SK-N-SH treated with all-trans-retinoic acid at 6 μM for 48 hours (cell line): ENCODE measurements around the gene NMUR2.

ENCODE experiments used
- ATAC-seq: fragments of 200-7000 bp; cut with Tn5 transposase; 3 replicates; pipeline ENCODE4 v1.9.1; 2020; ENCODE audit warnings: mild to moderate bottlenecking, moderate library complexity
- BACH2 ChIP-seq: fragments of 250-450 bp; sonication (Bioruptor Pico); IDR thresholded peaks from 2 replicates; pipeline ENCODE4 v1.9.0; 2021; ENCODE audit warnings: mild to moderate bottlenecking, borderline replicate concordance
- CREB5 ChIP-seq: fragments of 250-450 bp; sonication (Bioruptor Pico); IDR thresholded peaks from 2 replicates; pipeline ENCODE4 v1.5.1; 2020; ENCODE audit warnings: low read depth, mild to moderate bottlenecking, moderate library complexity
- CSDC2 ChIP-seq: fragments of 250-450 bp; sonication (Bioruptor Pico); IDR thresholded peaks from 2 replicates; pipeline ENCODE4 v1.5.0; 2020; ENCODE audit warnings: mild to moderate bottlenecking, moderate library complexity
- CSRNP3 ChIP-seq: fragments of 250-450 bp; sonication (Bioruptor Pico); IDR thresholded peaks from 2 replicates; pipeline ENCODE4 v1.5.1; 2021; ENCODE audit warnings: mild to moderate bottlenecking, moderate library complexity
- ESRRG ChIP-seq: fragments of 250-450 bp; sonication (Bioruptor Pico); IDR thresholded peaks from 2 replicates; pipeline ENCODE4 v1.6.1; 2021; ENCODE audit warnings: mild to moderate bottlenecking
- GLIS3 ChIP-seq: fragments of 250-450 bp; sonication (Bioruptor Pico); IDR thresholded peaks from 2 replicates; pipeline ENCODE4 v1.5.0; 2020; ENCODE audit warnings: mild to moderate bottlenecking, moderate library complexity
- ISL1 ChIP-seq: fragments of 250-450 bp; sonication (Bioruptor Pico); IDR thresholded peaks from 2 replicates; pipeline ENCODE4 v2.1.2; 2022; ENCODE audit warnings: mild to moderate bottlenecking, moderate library complexity
- OSR1 ChIP-seq: fragments of 250-450 bp; sonication (Bioruptor Pico); IDR thresholded peaks from 2 replicates; pipeline ENCODE4 v1.8.0; 2022; ENCODE audit warnings: moderate library complexity, mild to moderate bottlenecking, inconsistent platforms
- PATZ1 ChIP-seq: fragments of 250-450 bp; sonication (Bioruptor Pico); IDR thresholded peaks from 2 replicates; pipeline ENCODE4 v1.8.0; 2020; ENCODE audit warnings: mild to moderate bottlenecking, moderate library complexity, borderline replicate concordance
- PPARA ChIP-seq: fragments of 250-450 bp; sonication (Bioruptor Pico); IDR thresholded peaks from 2 replicates; pipeline ENCODE4 v1.5.0; 2020; ENCODE audit warnings: mild to moderate bottlenecking, borderline replicate concordance
- RARB ChIP-seq: fragments of 250-450 bp; sonication (Bioruptor Pico); IDR thresholded peaks from 2 replicates; pipeline ENCODE4 v1.8.0; 2021; ENCODE audit warnings: mild to moderate bottlenecking, moderate library complexity
- SNAI2 ChIP-seq: fragments of 250-450 bp; sonication (Bioruptor Pico); IDR thresholded peaks from 2 replicates; pipeline ENCODE4 v1.5.0; 2020; ENCODE audit warnings: mild to moderate bottlenecking, moderate library complexity
- TCF4 ChIP-seq: fragments of 250-450 bp; sonication (Bioruptor Pico); IDR thresholded peaks from 2 replicates; pipeline ENCODE4 v1.8.0; 2021; ENCODE audit warnings: mild to moderate bottlenecking, moderate library complexity, borderline replicate concordance
- TOX ChIP-seq: fragments of 250-450 bp; sonication (Bioruptor Pico); IDR thresholded peaks from 2 replicates; pipeline ENCODE4 v1.8.0; 2021; ENCODE audit warnings: mild to moderate bottlenecking, moderate library complexity, borderline replicate concordance
- TSHZ2 ChIP-seq: fragments of 250-450 bp; sonication (Bioruptor Pico); IDR thresholded peaks from 2 replicates; pipeline ENCODE4 v1.5.0; 2020; ENCODE audit warnings: mild to moderate bottlenecking, moderate library complexity
- ZC3H10 ChIP-seq: fragments of 250-450 bp; sonication (Bioruptor Pico); IDR thresholded peaks from 2 replicates; pipeline ENCODE4 v1.5.1; 2021; ENCODE audit warnings: mild to moderate bottlenecking, moderate library complexity
- ZFP3 ChIP-seq: fragments of 250-450 bp; sonication (Bioruptor Pico); IDR thresholded peaks from 2 replicates; pipeline ENCODE4 v1.5.0; 2020; ENCODE audit warnings: mild to moderate bottlenecking, moderate library complexity
- ZNF565 ChIP-seq: fragments of 450-650 bp; formaldehyde crosslinking; conservative IDR thresholded peaks from 2 replicates; pipeline ENCODE4 v1.5.0; 2020; ENCODE audit warnings: low read depth, mild to moderate bottlenecking, moderate library complexity
- ZNF8 ChIP-seq: fragments of 450-650 bp; formaldehyde crosslinking; IDR thresholded peaks from 2 replicates; pipeline ENCODE4 v1.5.0; 2020; ENCODE audit warnings: mild to moderate bottlenecking, moderate library complexity

NMUR2 gene

GRCh38 chr5:152397581-152397980 is 7.5 kb downstream of the NMUR2 start:
- ATAC-seq: no peak
- TF ChIP-seq OSR1 (CRISPR knock-in tag) (no peak), CSRNP3 (no peak), ZFP3 (no peak), CSDC2 (CRISPR knock-in tag) (no peak), TCF4 (CRISPR knock-in tag) (no peak), SNAI2 (CRISPR knock-in tag) (no peak)

- TF ChIP-seq ZFP3 (no peak), TSHZ2 (no peak), ZC3H10 (CRISPR knock-in tag) (no peak)
- ATAC-seq: no peak
These were observed 11.6 kb downstream of the NMUR2 start for GRCh38 chr5:152393441-152393840.

GRCh38 chr5:152389208-152389849 is 15.8 kb downstream of the NMUR2 start:
- no peak for ATAC-seq

GRCh38 chr5:152388610-152389009 is 16.5 kb downstream of the NMUR2 start:
- TF ChIP-seq GLIS3 (CRISPR knock-in tag): no peak
- no peak for TF ChIP-seq ISL1 (CRISPR knock-in tag)
- no peak for TF ChIP-seq CREB5
- TF ChIP-seq TCF4 (CRISPR knock-in tag): no peak
- no peak for TF ChIP-seq PATZ1 (CRISPR knock-in tag)
- TF ChIP-seq BACH2 (CRISPR knock-in tag): no peak
- TF ChIP-seq ZFP3: no peak
- no peak for TF ChIP-seq SNAI2 (CRISPR knock-in tag)
- no peak for TF ChIP-seq TSHZ2
- TF ChIP-seq OSR1 (CRISPR knock-in tag): no peak
- no peak for TF ChIP-seq CSDC2 (CRISPR knock-in tag)
- no peak for TF ChIP-seq RARB (CRISPR knock-in tag)
- no peak for TF ChIP-seq ZNF8 (CRISPR knock-in tag)
- TF ChIP-seq ZNF565 (CRISPR knock-in tag): no peak
- TF ChIP-seq, all 23 proteins: peak for 0
- ATAC-seq: no peak

More at GRCh38 chr5:152389208-152389849, 15.8 kb downstream of the NMUR2 start:
- TF ChIP-seq TCF4 (CRISPR knock-in tag): no peak
- TF ChIP-seq TOX (CRISPR knock-in tag): no peak
- no peak for TF ChIP-seq RARB (CRISPR knock-in tag)
- TF ChIP-seq SNAI2 (CRISPR knock-in tag): no peak
- no peak for TF ChIP-seq ESRRG (CRISPR knock-in tag)
- TF ChIP-seq PPARA (CRISPR knock-in tag): no peak
- no peak for TF ChIP-seq OSR1 (CRISPR knock-in tag)
- TF ChIP-seq, all 23 proteins: peak for 0
